Measurements from ENCODE around the gene HYDIN. TPM values are rescaled to one million over a fixed set of nuclear protein-coding genes. Genes with fewer than 3 reads are reported as not detected.

Gene HYDIN
- total RNA-seq, 1 donor from 2014 or later, result not detected

GRCh38 chr16:70767377-70768202, 462.9 kb downstream of the HYDIN start:
- DNase-seq (ENCODE audit: low read depth in 2 of 2), result no peak

GRCh38 chr16:70766658-70767057, 463.9 kb downstream of the HYDIN start:
- DNase-seq (ENCODE audit: low read depth in 2 of 2), result no peak

GRCh38 chr16:70766176-70766575, 464.3 kb downstream of the HYDIN start:
- DNase-seq (ENCODE audit: low read depth in 2 of 2), result no peak

GRCh38 chr16:70765491-70765890, 465.0 kb downstream of the HYDIN start:
- DNase-seq (ENCODE audit: low read depth in 2 of 2), result no peak

GRCh38 chr16:70764632-70765031, 465.9 kb downstream of the HYDIN start:
- DNase-seq (ENCODE audit: low read depth in 2 of 2), result no peak

- DNase-seq (ENCODE audit: low read depth in 2 of 2), result no peak
Measured at GRCh38 chr16:70760221-70760620, 470.3 kb downstream of the HYDIN start.

GRCh38 chr16:70759666-70760065, 470.9 kb downstream of the HYDIN start:
- no peak for DNase-seq (ENCODE audit: low read depth in 2 of 2)

GRCh38 chr16:70758786-70759185, 471.7 kb downstream of the HYDIN start:
- no peak for DNase-seq (ENCODE audit: low read depth in 2 of 2)

Other genes with a start within 250 kb of the HYDIN start
- 29.1 and 29.3 TPM in 2 replicates for gene CMTR2, start 58.7 kb upstream of the HYDIN start, total RNA-seq
- not detected in 2 replicates for gene CALB2, start 128.0 kb upstream of the HYDIN start, total RNA-seq
- not detected in 2 replicates for gene TLE7, start 211.3 kb upstream of the HYDIN start, total RNA-seq
- gene ZNF23, start 231.5 kb upstream of the HYDIN start, total RNA-seq, result 2.4 and 3.8 TPM in 2 replicates

Measured in dermis microvascular lymphatic vessel endothelial cell (primary cell).